Measurements from ENCODE around the gene MON1B. TPM values are rescaled to one million over a fixed set of nuclear protein-coding genes. Genes with fewer than 3 reads are reported as not detected.

MON1B gene
- total and polyA plus RNA-seq, 2 of the 13 experiments (the other 11 are each of a cell fraction or from before 2014, with no cell fraction given) = 13.4 to 15.6 TPM

DNA sequence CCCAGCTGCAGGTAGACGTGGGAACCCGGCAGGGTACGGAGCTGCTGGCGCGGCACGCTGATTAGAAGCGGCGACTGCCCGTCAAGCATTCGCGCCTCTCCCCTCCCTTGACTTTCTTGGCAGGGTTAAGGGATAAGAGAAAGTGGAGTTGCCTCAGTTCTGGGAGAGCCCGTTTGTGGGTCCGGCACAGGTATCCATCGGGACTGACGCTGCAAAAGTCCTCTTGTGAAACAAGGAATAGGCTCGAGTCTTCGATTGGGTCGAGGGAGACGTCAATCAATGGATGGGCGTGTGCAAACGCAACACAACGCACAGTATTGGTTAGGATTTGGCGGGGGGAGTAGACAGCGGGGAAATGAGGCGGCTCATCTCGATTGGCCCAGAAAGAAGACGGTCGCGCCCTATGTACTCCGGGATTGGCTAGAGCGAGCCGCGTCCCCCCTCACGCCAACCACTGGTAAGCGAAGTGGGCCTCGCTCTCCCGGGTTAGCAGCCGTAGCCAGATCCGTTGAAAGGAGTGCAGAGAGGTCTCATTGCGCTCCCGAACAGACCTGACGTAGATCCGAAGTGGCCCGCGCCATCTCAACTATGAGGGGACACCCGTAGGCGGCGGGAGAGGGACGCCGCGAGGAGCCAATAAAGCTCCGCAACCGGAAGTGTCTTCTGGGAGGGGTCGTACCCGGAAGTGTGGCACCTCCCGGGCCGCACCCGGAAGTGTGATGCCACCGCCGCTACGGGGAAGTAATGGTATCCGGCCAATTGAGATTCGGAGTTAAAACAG is at the start of gene MON1B (continued):
- TF ChIP-seq, protein P1, sequence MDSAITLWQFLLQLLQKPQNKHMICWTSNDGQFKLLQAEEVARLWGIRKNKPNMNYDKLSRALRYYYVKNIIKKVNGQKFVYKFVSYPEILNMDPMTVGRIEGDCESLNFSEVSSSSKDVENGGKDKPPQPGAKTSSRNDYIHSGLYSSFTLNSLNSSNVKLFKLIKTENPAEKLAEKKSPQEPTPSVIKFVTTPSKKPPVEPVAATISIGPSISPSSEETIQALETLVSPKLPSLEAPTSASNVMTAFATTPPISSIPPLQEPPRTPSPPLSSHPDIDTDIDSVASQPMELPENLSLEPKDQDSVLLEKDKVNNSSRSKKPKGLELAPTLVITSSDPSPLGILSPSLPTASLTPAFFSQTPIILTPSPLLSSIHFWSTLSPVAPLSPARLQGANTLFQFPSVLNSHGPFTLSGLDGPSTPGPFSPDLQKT (CRISPR knock-in tag; IDR thresholded peaks at IDR 0.05; ENCODE audit: borderline replicate concordance) = peak; percentile 78; the same call in 1 of the 2 replicates
- TF ChIP-seq ZNF121 (CRISPR knock-in tag; IDR thresholded peaks at IDR 0.05) = no peak
- 0 out of 2 replicates have a peak, but pooled peaks have one; percentile 51 for TF ChIP-seq ZNF567 (CRISPR knock-in tag; IDR thresholded peaks at IDR 0.05; ENCODE audit: borderline replicate concordance)
- 0 out of 2 replicates have a peak, but pooled peaks have one; percentile 50 for TF ChIP-seq WIZ (CRISPR knock-in tag; IDR thresholded peaks at IDR 0.05)
- no peak for TF ChIP-seq NR0B2 (CRISPR knock-in tag; IDR thresholded peaks at IDR 0.05)
- no peak for TF ChIP-seq ATM (IDR thresholded peaks at IDR 0.05; ENCODE audit: borderline replicate concordance)
- TF ChIP-seq ZBTB37 (CRISPR knock-in tag; IDR thresholded peaks at IDR 0.05) = no peak
- TF ChIP-seq, protein P2, sequence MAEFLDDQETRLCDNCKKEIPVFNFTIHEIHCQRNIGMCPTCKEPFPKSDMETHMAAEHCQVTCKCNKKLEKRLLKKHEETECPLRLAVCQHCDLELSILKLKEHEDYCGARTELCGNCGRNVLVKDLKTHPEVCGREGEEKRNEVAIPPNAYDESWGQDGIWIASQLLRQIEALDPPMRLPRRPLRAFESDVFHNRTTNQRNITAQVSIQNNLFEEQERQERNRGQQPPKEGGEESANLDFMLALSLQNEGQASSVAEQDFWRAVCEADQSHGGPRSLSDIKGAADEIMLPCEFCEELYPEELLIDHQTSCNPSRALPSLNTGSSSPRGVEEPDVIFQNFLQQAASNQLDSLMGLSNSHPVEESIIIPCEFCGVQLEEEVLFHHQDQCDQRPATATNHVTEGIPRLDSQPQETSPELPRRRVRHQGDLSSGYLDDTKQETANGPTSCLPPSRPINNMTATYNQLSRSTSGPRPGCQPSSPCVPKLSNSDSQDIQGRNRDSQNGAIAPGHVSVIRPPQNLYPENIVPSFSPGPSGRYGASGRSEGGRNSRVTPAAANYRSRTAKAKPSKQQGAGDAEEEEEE (CRISPR knock-in tag; IDR thresholded peaks at IDR 0.05; ENCODE audit: borderline replicate concordance) = 0 out of 2 replicates have a peak, but pooled peaks have one; percentile 29
- TF ChIP-seq CENPT (CRISPR knock-in tag; IDR thresholded peaks at IDR 0.05; ENCODE audit: low read depth) = no peak
- TF ChIP-seq DR1 (CRISPR knock-in tag; IDR thresholded peaks at IDR 0.05) = peak; percentile 72
- TF ChIP-seq, protein P3, sequence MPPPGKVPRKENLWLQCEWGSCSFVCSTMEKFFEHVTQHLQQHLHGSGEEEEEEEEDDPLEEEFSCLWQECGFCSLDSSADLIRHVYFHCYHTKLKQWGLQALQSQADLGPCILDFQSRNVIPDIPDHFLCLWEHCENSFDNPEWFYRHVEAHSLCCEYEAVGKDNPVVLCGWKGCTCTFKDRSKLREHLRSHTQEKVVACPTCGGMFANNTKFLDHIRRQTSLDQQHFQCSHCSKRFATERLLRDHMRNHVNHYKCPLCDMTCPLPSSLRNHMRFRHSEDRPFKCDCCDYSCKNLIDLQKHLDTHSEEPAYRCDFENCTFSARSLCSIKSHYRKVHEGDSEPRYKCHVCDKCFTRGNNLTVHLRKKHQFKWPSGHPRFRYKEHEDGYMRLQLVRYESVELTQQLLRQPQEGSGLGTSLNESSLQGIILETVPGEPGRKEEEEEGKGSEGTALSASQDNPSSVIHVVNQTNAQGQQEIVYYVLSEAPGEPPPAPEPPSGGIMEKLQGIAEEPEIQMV (CRISPR knock-in tag; IDR thresholded peaks at IDR 0.05; ENCODE audit: low read depth) = no peak; the same call in 1 of the 2 replicates
- TF ChIP-seq POLR2AphosphoS2 (IDR thresholded peaks at IDR 0.05; ENCODE audit: low read depth, low read length) = no peak
- peak; percentile 35 for TF ChIP-seq FOXO1 (CRISPR knock-in tag; IDR thresholded peaks at IDR 0.05)
- TF ChIP-seq SIN3A (IDR thresholded peaks at IDR 0.05; ENCODE audit: borderline replicate concordance, low read depth, low read length) = peak; percentile 95
- peak; percentile 43; the same call in 1 of the 2 replicates for TF ChIP-seq ZNF317 (CRISPR knock-in tag; IDR thresholded peaks at IDR 0.05)
